ENCODE data around the gene ABCA5. TPM values are rescaled to one million over a fixed set of nuclear protein-coding genes. Genes with fewer than 3 reads are reported as not detected.

Gene ABCA5
- polyA plus RNA-seq, 3 donors = 0.50 to 3.1 (median 0.73) TPM

GRCh38 chr17:69348429-69348828 is 21.5 kb upstream of the ABCA5 start:
- Histone ChIP-seq H3K4me3 (replicated peaks in 1 of 3; ENCODE audit: low read depth in 2 of 3, low read length in 3 of 3) (no peak overlapping the region), H3K36me3 (replicated peaks in 1 of 2; ENCODE audit: control insufficient read depth in 1 of 2, insufficient read depth in 2 of 2, low read length in 2 of 2) (no peaks in the 10 kb centered on the region), H3K79me2 (ENCODE audit: insufficient read depth, low read length) (no peaks in the 10 kb centered on the region), H3K4me2 (replicated peaks; ENCODE audit: extremely low read depth, low read length, poor library complexity, severe bottlenecking) (no peak overlapping the region), H3K27ac (ENCODE audit: low read depth in 1 of 2, low read length in 2 of 2) (no peak overlapping the region), H3K9ac (ENCODE audit: insufficient read depth, low read length, poor library complexity, severe bottlenecking) (no peak overlapping the region), H3K27me3 (ENCODE audit: control insufficient read depth in 2 of 2, insufficient read depth in 2 of 2, low read length in 2 of 2) (no peaks in the 10 kb centered on the region), H3K9me3 (replicated peaks in 1 of 2; ENCODE audit: control insufficient read depth in 1 of 2, insufficient read depth in 1 of 2, low read length in 2 of 2) (no peaks in the 10 kb centered on the region), H4K20me1 (ENCODE audit: insufficient read depth, low read length) (no peaks in the 10 kb centered on the region), H3K4me1 (ENCODE audit: control insufficient read depth in 1 of 2, insufficient read depth in 2 of 2, low read length in 2 of 2) (no peaks in the 10 kb centered on the region), H2AFZ (ENCODE audit: insufficient read depth, low read depth, low read length, poor library complexity, severe bottlenecking) (no peak overlapping the region)
- Mint-ChIP-seq H3K4me1 (no peaks in the 10 kb centered on the region), H3K27ac (no peak overlapping the region), H3K4me3 (no peak overlapping the region), H3K9me3 (peaks cover 0 to 3% (median 0%) of the 10 kb centered on the region in 7 donors), H3K36me3 (no peaks in the 10 kb centered on the region), H3K27me3 (ENCODE audit: low read depth in 3 of 3) (peaks cover 3 to 15% (median 12%) of the 10 kb centered on the region in 3 donors)
- DNase-seq = no peak
- 100% methylated on average over 2 of the region's 2 CpGs for WGBS (ENCODE audit: insufficient coverage)
- intact Hi-C loops (cut with micrococcal nuclease) = no loop called here
- TF ChIP-seq CTCF (IDR thresholded peaks at IDR 0.05) = no peak

GRCh38 chr17:69346766-69347165 is 19.8 kb upstream of the ABCA5 start:
- peaks cover 3 to 10% (median 8%) of the 10 kb centered on the region in 3 donors for H3K27me3 Mint-ChIP-seq (ENCODE audit: low read depth in 3 of 3)
- H3K36me3 ChIP-seq (replicated peaks in 1 of 2; ENCODE audit: control insufficient read depth in 1 of 2, insufficient read depth in 2 of 2, low read length in 2 of 2) = no peaks in the 10 kb centered on the region
- H3K4me1 Mint-ChIP-seq = no peaks in the 10 kb centered on the region
- H3K4me3 Mint-ChIP-seq = peak overlapping the region in 1 of 2 donors; percentile 21
- no peak overlapping the region for H3K9ac ChIP-seq (ENCODE audit: insufficient read depth, low read length, poor library complexity, severe bottlenecking)
- H3K4me2 ChIP-seq (replicated peaks; ENCODE audit: extremely low read depth, low read length, poor library complexity, severe bottlenecking) = no peak overlapping the region
- H3K9me3 Mint-ChIP-seq = peaks cover 0 to 3% (median 0%) of the 10 kb centered on the region in 7 donors
- H3K27ac Mint-ChIP-seq = no peak overlapping the region
- intact Hi-C loops (cut with micrococcal nuclease) = no loop called here
- no peak overlapping the region for H2AFZ ChIP-seq (ENCODE audit: insufficient read depth, low read depth, low read length, poor library complexity, severe bottlenecking)
- H3K9me3 ChIP-seq (replicated peaks in 1 of 2; ENCODE audit: control insufficient read depth in 1 of 2, insufficient read depth in 1 of 2, low read length in 2 of 2) = no peaks in the 10 kb centered on the region
- no peaks in the 10 kb centered on the region for H3K27me3 ChIP-seq (ENCODE audit: control insufficient read depth in 2 of 2, insufficient read depth in 2 of 2, low read length in 2 of 2)
- H3K4me1 ChIP-seq (ENCODE audit: control insufficient read depth in 1 of 2, insufficient read depth in 2 of 2, low read length in 2 of 2) = no peaks in the 10 kb centered on the region
- H4K20me1 ChIP-seq (ENCODE audit: insufficient read depth, low read length) = no peaks in the 10 kb centered on the region
- no peaks in the 10 kb centered on the region for H3K36me3 Mint-ChIP-seq
- TF ChIP-seq CTCF (IDR thresholded peaks at IDR 0.05) = no peak
- H3K79me2 ChIP-seq (ENCODE audit: insufficient read depth, low read length) = no peaks in the 10 kb centered on the region
- DNase-seq = no peak
- 93% methylated on average over 2 of the region's 7 CpGs for WGBS (ENCODE audit: insufficient coverage)
- no peak overlapping the region for H3K27ac ChIP-seq (ENCODE audit: low read depth in 1 of 2, low read length in 2 of 2)
- H3K4me3 ChIP-seq (replicated peaks in 1 of 3; ENCODE audit: low read depth in 2 of 3, low read length in 3 of 3) = no peak overlapping the region

Data from CD14-positive monocyte (primary cell).